Eye (tissue), 1 donor: ENCODE data around the gene ATP6V0A4.
"Not testable (repeated sequence)": the region's sequence is repeated elsewhere in the genome, so short reads cannot be mapped to it uniquely, and the experiment has no call there.

Experiments
- DNase-seq: peaks from one replicate; pipeline ENCODE4 v3.0.0-alpha.2; 2015

ATP6V0A4 gene

DNA sequence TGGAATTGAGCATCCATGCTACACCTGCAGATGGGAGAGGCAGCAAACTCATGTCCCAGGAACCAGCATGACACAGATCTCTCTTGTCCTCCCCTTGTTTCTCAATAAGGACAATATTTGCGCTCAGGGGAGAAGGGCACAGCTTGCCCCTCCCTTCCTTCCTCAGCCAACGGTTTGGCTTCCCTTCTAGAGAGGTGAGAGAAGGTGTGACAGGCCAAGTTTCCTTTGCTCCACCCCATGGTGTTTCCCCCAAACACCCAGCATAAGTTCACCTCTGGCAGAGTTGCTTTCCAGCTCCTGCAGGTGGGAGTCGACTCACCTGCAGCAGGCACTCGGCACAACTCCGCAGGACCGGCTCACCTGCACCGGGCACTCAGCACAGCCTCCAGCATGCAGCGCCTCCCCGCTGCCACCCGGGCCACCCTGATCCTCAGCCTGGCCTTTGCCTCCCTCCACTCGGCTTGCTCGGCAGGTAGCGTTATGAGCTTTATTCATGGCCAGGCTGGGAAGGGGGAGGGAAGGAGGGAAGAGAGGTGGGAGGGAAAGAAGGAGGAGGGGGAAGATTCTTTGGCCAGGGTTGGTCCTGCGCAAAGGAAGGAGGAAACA is at the start of gene ATP6V0A4, which contains the start of gene TMEM213:
TSS of gene ATP6V0A4 (minus strand) at position 482 of the 606 bp plus-strand sequence. CDS start 26,949 bp downstream, outside the sequence.
TSS of gene TMEM213 (plus strand) at position 280 of the 606 bp plus-strand sequence. CDS start at position 391, 111 bp downstream.
- DNase-seq: no peak

DNA sequence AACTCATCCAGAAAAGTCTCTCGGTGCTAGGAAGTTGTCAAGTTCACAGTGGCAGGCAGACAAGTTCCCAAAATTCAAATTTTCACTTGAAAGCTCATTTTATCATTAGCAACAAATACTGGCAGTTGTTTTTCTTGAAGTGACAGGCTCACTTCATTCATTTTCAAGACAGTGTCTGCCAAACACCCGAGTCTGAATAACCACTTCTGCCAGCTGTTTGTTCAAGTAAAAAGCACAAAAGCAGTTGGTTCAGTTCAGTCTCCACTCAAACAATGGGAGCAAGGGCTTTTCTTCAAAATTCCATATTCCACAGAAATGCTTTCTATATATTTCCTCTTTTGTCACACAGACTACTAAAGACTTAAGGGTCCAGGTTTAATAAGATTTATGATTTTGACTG is 47.7 kb upstream of the ATP6V0A4 start:
- no peak for DNase-seq

DNA sequence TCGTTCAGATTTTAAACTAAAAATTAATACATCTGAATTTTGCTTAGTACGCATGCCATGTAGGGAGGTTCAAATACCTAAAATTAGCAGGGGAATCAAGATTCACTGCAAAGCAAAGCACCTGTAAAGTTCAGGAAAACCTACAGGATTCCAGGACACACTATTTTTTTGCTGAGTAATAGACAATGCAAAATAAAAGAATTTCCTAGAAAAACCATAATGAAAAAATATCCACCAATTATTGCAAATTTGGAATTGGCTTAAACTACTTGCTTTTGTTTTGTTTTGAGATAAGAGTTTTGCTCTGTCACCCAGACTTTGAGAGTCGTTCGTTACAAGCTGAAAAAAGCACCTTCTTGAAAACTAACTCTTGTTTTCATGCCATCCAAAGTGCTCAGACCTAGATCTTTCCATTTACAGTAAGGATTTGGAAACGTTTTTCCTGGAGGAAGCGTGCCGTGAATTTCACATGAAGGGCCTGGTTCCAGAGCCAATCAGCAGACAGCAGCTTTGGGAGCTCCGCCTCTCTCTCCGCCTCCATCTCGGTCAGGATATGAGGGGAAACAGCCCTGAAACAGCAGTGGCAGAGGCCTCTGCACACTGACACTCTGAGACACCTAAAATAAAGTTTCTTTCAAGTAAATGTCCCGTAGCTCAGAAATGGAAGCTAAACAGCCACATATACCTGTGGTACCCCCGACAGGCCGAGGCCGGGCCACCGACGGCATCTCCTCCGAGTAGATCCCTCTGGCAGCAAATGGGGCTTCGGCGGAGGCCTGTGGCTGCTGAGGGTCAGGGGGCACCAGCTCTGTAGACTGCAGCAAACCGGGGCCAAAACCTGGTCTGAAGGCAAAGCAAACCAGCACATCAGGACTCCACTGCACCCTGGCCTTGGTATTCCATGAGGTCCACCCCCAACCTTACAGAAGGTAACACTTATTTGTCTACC is 45.9 kb upstream of the ATP6V0A4 start:
- DNase-seq: no peak

DNA sequence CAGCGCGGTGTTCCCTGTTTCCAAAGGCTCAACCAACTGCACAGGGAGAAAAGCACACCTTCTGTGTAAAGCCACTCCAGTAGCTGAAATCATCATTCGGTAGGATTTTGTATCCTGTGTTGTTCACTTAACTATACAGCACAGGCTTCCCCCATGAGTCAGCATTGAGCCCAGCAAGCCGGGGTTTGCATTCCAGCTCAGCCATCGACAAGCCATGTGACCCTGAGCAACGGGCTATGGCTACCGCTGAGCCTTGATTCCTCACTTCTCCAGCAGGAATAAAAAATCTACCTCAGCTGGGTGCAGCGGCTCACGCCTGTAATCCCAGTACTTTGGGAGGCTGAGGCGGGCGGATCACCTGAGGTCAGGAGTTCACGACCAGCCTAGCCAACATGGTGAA is 44.1 kb upstream of the ATP6V0A4 start:
- DNase-seq: no peak

DNA sequence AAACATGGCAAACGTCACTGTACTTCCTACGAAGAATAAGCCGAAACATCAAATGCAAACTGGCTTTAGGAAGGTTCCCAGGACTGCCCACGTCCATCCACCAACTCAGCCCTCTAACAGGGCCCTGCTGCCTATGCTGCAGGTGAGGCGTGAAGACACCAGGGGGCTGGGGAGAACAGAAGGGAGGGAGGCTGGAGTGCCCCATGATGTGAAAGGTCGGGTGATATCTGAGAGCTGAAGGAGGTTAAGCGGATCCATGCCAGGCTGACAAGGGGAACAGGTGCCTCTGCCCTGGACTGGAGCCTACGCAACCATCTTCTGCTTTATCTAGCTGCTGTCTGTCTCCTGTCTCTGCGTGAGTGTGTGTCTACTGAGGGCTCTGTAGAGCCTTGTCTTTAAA is 40.2 kb upstream of the ATP6V0A4 start:
- DNase-seq: no peak

DNA sequence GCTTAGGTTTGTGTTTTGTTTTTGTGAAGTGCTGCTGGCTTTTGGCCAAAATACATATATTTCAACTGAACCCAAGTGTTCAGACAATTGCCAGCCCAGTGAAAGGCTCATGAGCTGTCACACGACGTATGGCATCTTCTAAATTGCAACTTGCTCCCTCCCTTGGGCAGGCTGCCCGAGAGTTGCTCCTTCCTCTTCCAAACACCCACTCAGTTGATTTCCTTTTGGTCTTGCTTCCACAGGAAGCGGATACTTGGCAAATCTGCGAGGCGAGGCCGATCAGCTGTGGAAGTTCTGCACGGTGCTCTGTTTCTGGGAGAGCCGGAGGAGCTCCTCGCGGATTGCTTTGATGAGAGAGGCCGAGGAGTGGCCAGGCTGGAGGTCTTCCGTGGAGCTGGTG is 39.6 kb upstream of the ATP6V0A4 start:
- no peak for DNase-seq

DNA sequence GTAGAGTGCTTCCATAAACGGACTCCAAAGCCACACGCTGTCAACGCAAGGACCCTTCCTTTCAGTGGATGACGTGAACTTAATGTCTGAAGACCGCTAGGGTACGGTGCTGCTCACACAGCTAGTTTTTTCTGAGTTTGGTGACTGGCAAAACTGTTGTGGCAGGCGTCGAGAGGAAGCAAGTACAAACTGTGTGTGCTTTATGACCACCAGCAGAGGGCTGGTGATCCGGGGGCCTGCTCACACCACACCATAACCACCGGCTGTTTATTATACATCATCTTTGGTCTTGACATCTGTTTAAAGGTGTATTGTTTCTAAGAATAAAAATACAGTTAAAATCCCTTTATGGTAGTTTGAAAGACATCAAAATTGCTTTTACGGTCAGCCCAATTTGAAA is 37.1 kb upstream of the ATP6V0A4 start:
- no peak for DNase-seq

DNA sequence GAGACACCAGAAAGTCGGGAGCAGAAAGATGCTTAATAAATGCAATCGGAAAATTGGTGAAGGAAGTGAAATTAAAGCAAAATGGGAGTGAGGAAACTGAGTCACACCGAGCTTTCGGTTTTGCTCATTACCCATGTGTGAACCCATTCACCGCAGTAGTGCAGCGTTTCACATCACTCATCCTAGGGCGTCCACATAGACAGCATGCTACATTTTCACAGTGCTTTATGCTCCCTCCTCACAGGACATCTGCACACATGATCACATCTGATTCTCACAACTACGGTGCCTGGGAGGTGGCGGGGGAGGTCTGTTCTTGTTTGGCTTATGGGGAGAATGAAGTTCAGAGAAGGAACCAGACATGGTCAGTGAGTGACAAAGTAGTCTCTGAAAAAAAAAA is 36.6 kb upstream of the ATP6V0A4 start:
- DNase-seq: no peak

DNA sequence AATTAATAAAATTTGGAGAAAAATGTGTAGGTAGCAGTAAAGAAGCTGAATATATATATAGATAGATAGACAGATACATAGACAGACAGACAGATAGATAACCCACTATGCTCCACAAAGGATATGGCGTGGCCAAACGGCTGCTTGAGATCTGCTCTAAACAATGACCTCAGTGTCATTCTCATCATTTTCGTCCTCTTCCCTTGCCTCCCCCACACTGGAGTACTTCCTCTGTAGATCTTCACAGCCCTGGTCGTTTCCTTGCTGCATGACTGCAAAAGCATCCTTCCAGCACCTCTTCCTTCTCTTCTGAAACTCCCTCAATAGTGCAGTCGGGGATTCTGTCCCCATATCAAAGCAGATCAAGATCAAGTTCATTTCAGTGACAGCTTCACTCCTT is 35.6 kb upstream of the ATP6V0A4 start:
- DNase-seq: no peak

DNA sequence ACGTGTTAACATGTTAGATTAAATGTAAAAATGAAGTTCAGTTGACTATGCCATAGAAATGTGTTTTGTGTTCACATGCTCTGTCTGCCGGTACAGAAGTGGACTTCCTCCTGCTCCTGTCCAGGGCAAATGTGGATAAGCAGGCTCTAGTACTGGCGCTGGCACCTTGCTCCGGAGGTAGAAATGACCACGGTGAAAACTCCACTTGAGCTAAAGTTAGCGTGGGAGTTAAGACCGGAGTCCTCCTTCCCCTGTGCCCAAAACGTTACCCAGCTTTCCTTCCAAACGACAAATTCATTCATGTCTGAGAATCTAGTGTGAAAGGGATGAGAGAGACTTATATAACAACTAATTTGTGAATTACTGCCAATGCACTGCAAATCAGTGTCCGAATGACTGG is 35.0 kb upstream of the ATP6V0A4 start:
- DNase-seq: no peak

DNA sequence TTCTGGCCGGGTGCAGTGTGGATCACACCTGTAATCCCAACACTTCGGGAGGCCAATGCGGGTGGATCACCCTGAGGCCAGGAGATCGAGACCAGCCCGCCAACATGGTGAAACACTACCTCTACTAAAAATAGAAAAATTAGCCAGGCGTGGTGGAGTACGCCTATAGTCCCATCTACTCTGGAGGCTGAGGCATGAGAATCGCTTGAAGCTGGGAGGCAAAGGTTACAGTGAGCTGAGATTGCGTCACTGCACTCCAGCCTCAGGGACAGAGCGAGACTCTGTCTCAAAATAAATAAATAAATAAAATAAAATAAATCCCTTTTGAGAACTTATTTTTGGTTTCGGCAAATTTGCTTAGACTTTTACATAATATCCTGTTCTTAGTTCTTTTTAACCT is 31.3 kb upstream of the ATP6V0A4 start:
- DNase-seq: no peak

DNA sequence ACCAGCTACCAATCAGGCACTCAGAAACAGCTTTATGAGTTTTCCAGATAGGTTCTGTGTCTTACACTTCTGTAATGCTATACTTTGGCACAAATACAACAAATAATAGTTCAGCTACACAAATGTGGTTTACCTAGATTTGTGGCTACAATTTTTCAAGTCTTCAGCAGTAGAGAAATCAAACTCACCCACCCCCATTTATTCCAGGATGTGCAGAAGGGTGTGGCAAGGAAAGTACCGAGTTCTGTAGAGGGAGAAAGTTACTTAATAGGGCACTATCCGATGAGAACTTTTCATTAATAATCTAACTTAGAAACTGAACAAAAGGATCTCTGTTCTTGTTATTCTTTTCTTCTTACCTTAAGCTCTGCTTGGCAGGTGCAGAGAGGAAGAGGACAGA is 30.3 kb upstream of the ATP6V0A4 start:
- no peak for DNase-seq

DNA sequence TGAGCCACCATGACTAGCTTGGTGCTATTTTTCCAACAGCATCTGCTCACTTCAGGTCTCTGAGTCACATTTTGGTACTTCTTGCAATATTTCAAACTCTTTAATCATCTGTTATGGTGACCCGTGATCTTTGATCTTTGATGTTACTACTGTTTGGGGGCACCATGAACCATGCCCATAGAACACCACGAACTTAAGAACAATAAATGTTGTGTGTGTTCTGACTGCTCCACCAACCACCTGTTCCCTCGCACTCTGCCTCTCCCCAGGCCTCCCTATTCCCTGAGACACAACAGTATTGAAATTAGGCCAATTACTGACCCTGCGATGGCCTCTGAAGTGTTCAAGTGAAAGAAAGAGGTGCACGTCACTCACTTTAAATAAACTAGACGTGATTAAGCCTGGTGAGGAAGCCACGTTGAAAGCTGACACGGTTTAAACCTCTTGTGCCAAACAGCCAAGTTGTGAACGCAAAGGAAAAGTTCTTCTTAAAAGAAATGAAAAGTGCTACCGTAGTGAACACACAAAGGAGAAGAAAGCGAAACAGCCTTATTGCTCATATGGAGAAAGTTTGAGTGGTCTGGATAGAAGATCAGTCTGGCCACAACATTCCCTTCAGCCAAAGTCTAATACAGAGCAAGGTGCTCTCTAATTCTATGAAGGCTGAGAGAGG is 27.2 kb upstream of the ATP6V0A4 start:
- DNase-seq: peak; percentile 30

DNA sequence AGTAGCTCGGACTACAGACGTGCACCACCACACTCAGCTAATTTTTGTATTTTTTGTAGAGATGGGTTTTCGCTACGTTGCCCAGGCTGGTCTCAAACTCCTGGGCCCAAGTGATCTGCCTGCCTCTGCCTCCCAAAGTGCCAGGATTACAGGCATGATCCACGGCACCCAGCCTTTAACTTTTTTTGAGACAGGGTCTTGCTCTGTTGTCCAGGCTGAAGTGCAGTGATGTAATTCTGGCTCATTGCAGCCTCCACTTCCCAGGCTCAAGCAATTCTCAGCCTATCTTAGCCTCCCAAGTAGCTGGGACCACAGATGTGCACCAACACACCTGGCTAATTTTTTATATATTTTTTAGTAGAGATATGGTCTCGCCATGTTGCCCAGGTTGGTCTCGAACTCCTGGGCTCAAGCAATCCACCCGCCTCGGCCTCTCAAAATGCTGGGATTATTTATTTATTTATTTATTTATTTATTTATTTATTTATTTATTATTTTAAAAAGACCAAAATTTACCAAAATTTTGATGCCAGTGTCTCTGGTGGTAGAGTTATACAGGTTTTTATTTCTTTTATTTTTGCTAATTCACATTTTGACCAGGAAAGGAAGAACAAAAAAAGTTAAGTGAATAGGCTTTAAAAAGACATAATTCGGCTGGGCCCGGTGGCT is 25.0 kb upstream of the ATP6V0A4 start:
- DNase-seq: no peak

DNA sequence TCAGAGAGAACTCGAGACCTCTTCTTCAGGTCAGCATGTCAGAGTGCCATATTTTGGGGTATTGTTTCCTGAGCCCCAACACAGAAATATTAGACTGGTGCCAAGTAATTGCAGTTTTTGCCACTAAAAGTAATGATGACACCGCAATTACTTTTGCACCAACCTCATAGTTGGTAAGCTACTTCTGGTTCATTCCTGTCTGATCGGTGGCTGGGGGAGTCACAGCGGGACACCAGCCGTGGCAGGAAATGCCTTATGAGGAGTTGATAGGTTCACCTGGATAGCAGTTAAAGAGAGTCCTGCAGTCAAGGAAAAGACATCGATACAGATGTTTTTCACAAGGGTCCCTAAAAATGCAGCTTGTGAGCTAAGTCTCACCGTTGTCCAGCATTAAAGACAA is 23.9 kb upstream of the ATP6V0A4 start:
- no peak for DNase-seq

DNA sequence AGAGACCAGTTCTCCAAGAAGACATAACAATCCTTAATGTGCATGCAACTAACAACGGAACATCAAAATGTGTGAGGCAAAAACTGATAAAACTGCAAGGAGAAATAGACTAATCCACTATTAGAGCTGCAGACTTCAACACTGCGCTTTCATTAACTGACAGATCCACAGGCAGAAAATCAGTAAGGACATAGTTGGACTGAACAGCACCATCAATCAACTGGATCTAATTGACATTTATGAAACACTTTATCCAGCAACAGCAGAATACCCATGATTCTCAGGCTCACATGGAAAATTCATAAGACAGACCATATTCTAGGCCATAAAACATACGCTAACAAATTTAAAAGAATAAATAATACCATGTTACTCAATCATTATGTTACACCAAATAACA is 21.6 kb upstream of the ATP6V0A4 start:
- DNase-seq: no peak

DNA sequence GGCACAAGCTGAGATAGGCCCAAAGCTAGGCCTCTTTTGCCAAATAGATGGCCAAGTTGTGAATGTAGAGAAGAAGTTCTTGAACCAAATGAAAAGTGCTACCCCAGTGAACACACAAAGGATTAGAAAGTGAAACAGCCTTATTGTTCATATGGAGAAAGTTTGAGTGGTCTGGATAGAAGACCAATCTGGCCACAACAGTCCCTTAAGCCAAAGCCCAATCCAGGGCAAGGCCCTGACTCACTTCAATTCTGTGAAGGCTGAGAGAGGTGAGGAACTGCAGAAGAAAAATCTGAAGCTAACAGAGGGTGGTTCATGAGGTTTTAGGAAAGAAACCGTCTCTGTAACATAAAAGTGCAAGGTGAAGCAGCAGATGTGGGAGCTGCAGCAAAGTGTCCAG is 18.7 kb upstream of the ATP6V0A4 start:
- no peak for DNase-seq

DNA sequence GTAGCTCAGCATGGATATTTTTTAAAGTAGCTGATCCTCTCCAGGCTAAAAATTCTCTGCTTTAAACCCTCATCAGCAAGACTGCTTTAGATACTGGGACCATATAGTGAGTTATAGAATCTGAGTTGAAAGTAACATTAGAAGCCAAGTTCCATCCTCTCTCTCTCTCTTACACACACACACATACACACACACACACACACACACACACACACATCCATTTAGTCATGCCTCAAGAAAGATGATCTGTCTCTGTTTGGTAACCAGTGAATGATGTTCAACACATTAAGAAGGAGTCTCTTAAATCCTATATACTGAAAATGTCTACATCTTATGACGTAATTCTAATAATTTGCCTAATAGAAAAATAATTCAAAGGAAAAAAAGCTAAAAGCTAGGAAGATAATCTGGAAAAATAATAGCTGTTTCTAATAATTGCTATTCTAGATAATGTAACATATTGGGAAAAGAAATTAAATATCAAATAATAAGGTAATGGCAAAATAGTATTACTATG is 16.9 kb upstream of the ATP6V0A4 start:
- DNase-seq: no peak

DNA sequence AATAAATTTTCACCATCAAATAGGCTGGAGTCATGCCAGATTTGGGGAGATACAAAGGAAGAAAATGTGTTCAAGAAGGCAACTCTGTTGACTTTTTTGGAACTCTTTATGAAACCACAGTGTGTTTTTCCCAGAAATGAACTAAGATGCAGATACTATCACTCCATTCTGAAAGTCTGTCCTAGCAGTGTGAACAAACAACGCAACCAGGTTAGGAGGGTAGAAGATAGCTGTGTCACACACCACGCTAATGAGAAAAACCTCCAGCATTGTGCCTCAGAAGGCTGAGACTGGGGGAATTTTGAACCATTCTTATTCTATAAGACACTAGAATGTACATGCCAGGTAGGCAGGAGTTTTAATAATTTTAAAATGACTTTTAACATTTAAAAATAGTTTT is 15.9 kb upstream of the ATP6V0A4 start:
- DNase-seq: no peak

DNA sequence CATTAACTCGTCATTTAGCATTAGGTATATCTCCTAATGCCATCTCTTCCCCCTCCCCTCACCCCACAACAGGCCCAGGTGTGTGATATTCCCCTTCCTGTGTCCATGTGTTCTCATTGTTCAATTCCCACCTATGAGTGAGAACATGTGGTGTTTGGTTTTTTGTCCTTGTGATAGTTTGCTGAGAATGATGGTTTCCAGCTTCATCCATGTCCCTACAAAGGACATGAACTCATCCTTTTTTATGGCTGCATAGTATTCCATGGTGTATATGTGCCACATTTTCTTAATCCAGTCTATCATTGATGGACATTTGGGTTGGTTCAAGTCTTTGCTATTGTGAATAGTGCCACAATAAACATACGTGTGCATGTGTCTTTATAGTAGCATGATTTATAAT is 13.3 kb upstream of the ATP6V0A4 start:
- DNase-seq: not testable (repeated sequence)

DNA sequence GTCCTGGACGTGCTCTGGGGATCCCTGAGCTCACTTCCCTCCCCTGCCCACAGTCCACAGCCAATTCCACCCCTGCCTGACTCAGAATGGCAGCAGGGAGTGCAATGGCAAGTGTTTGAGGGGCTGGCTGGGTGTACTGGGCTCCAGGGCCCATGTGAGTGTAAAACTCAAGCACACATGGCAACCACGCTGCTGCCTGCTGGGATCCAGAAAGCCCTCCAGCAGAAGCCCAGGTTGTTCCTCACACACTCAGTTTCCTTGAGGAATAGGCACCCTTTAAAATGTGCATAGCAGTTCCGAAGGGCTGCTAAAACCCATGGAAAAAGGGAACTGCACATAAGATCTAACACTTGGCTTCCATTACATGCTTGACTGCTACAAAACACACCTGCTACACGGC is 11.3 kb upstream of the ATP6V0A4 start:
- DNase-seq: no peak

DNA sequence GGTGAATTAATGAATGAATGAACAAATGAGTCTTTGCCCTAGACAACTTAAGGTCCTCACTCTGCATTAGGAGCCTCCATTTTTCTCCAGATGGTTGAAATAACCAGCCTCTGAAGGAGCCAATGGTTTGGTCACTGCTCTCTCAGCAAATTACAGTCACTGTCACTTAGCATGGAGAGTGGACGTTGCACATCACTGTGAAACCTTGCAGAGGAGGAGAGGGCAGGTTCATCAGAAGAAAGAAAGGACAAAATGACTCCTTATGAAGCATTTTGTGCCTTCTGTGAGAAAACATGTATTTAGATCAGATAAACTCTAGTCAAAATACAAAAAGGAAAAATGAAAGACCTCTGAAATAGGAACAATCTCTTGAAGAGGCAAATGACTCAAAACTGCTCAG is 6.6 kb upstream of the ATP6V0A4 start:
- DNase-seq: no peak

DNA sequence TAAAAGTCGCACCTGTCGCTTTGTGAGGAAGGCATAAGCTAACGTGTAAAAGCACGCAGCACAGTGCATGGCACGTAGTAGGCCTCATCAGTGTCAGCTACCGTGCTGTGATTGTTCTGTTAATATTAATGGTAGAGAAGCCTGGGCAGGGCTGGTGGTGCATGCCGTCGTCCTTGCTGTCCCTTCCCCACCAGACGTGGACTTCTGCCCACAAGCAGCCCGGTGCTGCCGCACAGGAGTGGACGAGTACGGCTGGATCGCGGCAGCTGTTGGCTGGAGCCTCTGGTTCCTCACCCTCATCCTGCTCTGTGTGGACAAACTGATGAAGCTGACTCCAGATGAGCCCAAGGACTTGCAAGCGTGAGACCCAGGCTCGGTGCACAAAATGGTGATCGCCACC is 4.7 kb upstream of the ATP6V0A4 start:
- DNase-seq: no peak
